Pancreas (tissue), 10 donors: ENCODE measurements around the gene RYR1. TPM values are rescaled to one million over a fixed set of nuclear protein-coding genes. Genes with fewer than 3 reads are reported as not detected.

Experiments used
- ATAC-seq, 4 donors: fragments of 200-7000 bp; cut with Tn5 transposase; one replicate each; pipeline versions ENCODE4 v1.8.0 to v1.9.1; 2020; ENCODE audit warnings: mild to moderate bottlenecking in 4 of 4, moderate library complexity in 4 of 4
- DNase-seq, 6 donors: peaks; one replicate each; pipeline ENCODE4 v3.0.0-alpha.2; 2020
- FAIRE-seq: peaks from 2 replicates; lab custom pipeline; 2012; peaks lifted over from hg19 to GRCh38; lab: Jason Lieb, UNC
- H3K27ac ChIP-seq, 4 donors: fragments of 200-600 bp; sonication (generic); 1 replicate in 3 of 4; 2 replicates in 1 of 4; pipeline versions ENCODE4 v1.5.0 to v1.8.0; 2020
- H3K27me3 ChIP-seq, 4 donors: fragments of 200-600 bp; one replicate each; pipeline ENCODE4 v1.8.0; 2021
- H3K36me3 ChIP-seq, 3 donors: fragments of 200-600 bp; sonication (generic) in 1 of 3; one replicate each; pipeline versions ENCODE4 v1.5.0 to v1.8.0; 2020 to 2021
- H3K4me1 ChIP-seq, 3 donors: fragments of 200-600 bp; one replicate each; pipeline ENCODE4 v1.8.0; 2021
- H3K4me3 ChIP-seq, 4 donors: fragments of 200-600 bp; sonication (generic) in 2 of 4; one replicate each; pipeline versions ENCODE4 v1.5.0 to v1.8.0; 2020 to 2021
- H3K9me3 ChIP-seq, 4 donors: fragments of 200-600 bp; one replicate each; pipeline ENCODE4 v1.8.0; 2021
- WGBS, 2 donors: extraction: QIAGEN DNeasy Blood & Tissue Kit; methylation state at CpG; one replicate each; pipeline ENCODE4 v1.1.7; 2013; 5-methylcytosine and 5-hydroxymethylcytosine counted together
- intact Hi-C, 3 donors: fragments of 100-400 bp; cut with DNase I; formaldehyde crosslinking; loops; one replicate each; pipeline versions ENCODE4 v1.11.1 to v1.14.2; 2022
- polyA plus RNA-seq, 2 donors: library from polyadenylated mRNA; stranded (reverse); fragments of 200-250 nt; gene quantifications; one replicate each; pipeline ENCODE4 v1.2.3, GENCODE V29; 2013
- total RNA-seq, 6 donors: library from RNA; stranded (reverse); fragmentation: NEBNext Ultra II Directional in 4 of 6; extraction: Animal tissue kit (Norgen Biotek cat#: 25700) in 4 of 6; gene quantifications; one replicate each; pipeline versions ENCODE4 v1.2.1 to v1.2.4, GENCODE V29; 2021 to 2023
- TF ChIP-seq, protein P1 (sequence below), 4 donors: fragments of 200-600 bp; sonication (generic) in 3 of 4; IDR thresholded peaks; one replicate each; pipeline versions ENCODE4 v1.5.0 to v1.8.0; 2021; ENCODE audit warnings: antibody characterized with exemption in 4 of 4
- donor health status: healthy with polysubstance abuse.
- donor health status: DM: no; HTN: no; CAD: no; lungs with moderate emphysema.
- donor health status: DM: no; HTN: no; CAD: no.
- donor health status: control.
- donor health status: control.
- donor health status: Bipolar disorder and iron deficiency.
- donor health status: DM: yes; HTN: yes; CAD: no.
- donor health status: DM: no; HTN: no; CAD: no.
- donor health status: DM: no; HTN: no; CAD: no.
- donor health status: DM: yes; HTN: yes; CAD: no.

Gene RYR1
- total and polyA plus RNA-seq, 8 donors, result 0.19 to 1.4 (median 0.57) TPM

DNA sequence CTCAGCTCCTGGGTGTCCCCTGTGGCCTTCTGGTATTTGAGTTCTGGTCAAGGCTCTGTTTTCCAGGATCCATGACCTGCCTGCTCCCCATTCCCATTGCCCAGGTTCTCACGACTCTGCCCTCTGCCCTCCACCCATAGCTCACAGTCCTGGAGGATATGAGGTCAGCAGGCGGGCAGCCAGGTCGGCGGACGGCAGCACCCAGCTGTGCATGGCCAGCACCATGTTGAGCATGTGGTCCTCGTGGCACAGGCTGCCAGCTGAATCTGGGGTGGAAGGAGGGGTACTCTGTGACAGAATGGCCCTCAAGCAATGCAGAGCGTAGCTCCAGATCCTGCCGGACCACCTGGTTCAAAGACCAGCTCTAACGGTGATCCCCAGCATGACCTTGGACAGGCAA is 12.6 kb upstream of the RYR1 start:
- WGBS, 2 donors, result 66 to 85% methylated on average over 9 of the region's 9 CpGs
- FAIRE-seq (no peak), DNase-seq (no peak), ATAC-seq (no peak)
- TF ChIP-seq, protein P1, sequence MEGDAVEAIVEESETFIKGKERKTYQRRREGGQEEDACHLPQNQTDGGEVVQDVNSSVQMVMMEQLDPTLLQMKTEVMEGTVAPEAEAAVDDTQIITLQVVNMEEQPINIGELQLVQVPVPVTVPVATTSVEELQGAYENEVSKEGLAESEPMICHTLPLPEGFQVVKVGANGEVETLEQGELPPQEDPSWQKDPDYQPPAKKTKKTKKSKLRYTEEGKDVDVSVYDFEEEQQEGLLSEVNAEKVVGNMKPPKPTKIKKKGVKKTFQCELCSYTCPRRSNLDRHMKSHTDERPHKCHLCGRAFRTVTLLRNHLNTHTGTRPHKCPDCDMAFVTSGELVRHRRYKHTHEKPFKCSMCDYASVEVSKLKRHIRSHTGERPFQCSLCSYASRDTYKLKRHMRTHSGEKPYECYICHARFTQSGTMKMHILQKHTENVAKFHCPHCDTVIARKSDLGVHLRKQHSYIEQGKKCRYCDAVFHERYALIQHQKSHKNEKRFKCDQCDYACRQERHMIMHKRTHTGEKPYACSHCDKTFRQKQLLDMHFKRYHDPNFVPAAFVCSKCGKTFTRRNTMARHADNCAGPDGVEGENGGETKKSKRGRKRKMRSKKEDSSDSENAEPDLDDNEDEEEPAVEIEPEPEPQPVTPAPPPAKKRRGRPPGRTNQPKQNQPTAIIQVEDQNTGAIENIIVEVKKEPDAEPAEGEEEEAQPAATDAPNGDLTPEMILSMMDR (IDR thresholded peaks at IDR 0.05), result no peak
- Histone ChIP-seq H3K9me3 (no peaks in the 10 kb centered on the region), H3K4me1 (no peaks in the 10 kb centered on the region), H3K36me3 (no peaks in the 10 kb centered on the region), H3K27ac (no peak overlapping the region), H3K4me3 (no peak overlapping the region), H3K27me3 (no peaks in the 10 kb centered on the region)
- intact Hi-C loops, result no loop called here

GRCh38 chr19:38421856-38422255 is 11.6 kb upstream of the RYR1 start:
- Histone ChIP-seq H3K36me3 (no peaks in the 10 kb centered on the region), H3K27me3 (no peaks in the 10 kb centered on the region), H3K9me3 (no peaks in the 10 kb centered on the region), H3K27ac (no peak overlapping the region), H3K4me1 (no peaks in the 10 kb centered on the region), H3K4me3 (no peak overlapping the region)
- DNase-seq (no peak), FAIRE-seq (no peak), ATAC-seq (no peak)
- 70 to 80% methylated on average over 14 of the region's 14 CpGs for WGBS, 2 donors
- intact Hi-C loops, result no loop called here
- TF ChIP-seq, protein P1 (IDR thresholded peaks at IDR 0.05), result no peak

- Histone ChIP-seq H3K27me3 (no peaks in the 10 kb centered on the region), H3K36me3 (no peaks in the 10 kb centered on the region), H3K9me3 (no peaks in the 10 kb centered on the region), H3K27ac (no peak overlapping the region), H3K4me1 (no peaks in the 10 kb centered on the region), H3K4me3 (no peak overlapping the region)
- no peak for ATAC-seq
- TF ChIP-seq, protein P1 (IDR thresholded peaks at IDR 0.05), result no peak
- intact Hi-C loops, result no loop called here
- FAIRE-seq, result no peak
- WGBS, 2 donors, result 66 to 83% methylated on average over 7 of the region's 7 CpGs
- no peak for DNase-seq
Observed at GRCh38 chr19:38422438-38422837, 11.1 kb upstream of the RYR1 start.

DNA sequence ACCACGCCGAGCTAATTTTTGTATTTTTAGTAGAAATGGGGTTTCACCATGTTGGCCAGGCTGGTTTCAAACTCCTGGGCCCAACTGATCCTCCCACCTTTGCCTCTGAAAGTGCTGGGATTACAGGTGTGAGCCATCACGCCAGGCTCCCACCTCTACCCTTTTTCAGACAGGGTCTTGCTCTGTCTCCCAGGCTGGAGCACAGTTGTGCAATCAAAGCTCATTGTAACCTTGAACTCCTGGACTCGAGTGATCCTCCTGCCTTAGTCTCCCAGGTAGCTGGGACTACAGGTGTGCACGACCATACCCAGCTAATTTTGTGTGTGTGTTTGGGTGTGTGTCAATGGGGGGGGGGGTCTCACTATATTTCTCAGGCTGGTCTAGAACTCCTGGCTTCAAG is 9.2 kb upstream of the RYR1 start:
- 46 to 59% methylated on average over 3 to 5 of the region's 5 CpGs for WGBS, 2 donors
- Histone ChIP-seq H3K36me3 (no peaks in the 10 kb centered on the region), H3K4me1 (no peaks in the 10 kb centered on the region), H3K9me3 (no peaks in the 10 kb centered on the region), H3K4me3 (no peak overlapping the region), H3K27me3 (no peaks in the 10 kb centered on the region), H3K27ac (no peak overlapping the region)
- DNase-seq (no peak), ATAC-seq (no peak), FAIRE-seq (no peak)
- intact Hi-C loops, result no loop called here
- TF ChIP-seq, protein P1 (IDR thresholded peaks at IDR 0.05), result no peak

GRCh38 chr19:38425222-38425809 is 8.2 kb upstream of the RYR1 start:
- ATAC-seq (no peak), FAIRE-seq (no peak), DNase-seq (no peak)
- Histone ChIP-seq H3K4me3 (peak overlapping the region in 1 of 4 donors; percentile 27), H3K27me3 (no peaks in the 10 kb centered on the region), H3K27ac (no peak overlapping the region), H3K9me3 (no peaks in the 10 kb centered on the region), H3K36me3 (no peaks in the 10 kb centered on the region), H3K4me1 (no peaks in the 10 kb centered on the region)
- intact Hi-C loops, result no loop called here
- TF ChIP-seq, protein P1 (IDR thresholded peaks at IDR 0.05), result no peak
- 65 to 68% methylated on average over 5 to 7 of the region's 7 CpGs for WGBS, 2 donors
